GM12878 (cell line): Measurements from ENCODE around the gene HMGXB4. TPM values are rescaled to one million over a fixed set of nuclear protein-coding genes. Genes with fewer than 3 reads are reported as not detected.

ENCODE experiments used
- ATAC-seq: fragments of 200-7000 bp; cut with Tn5 transposase; 3 replicates; pipeline ENCODE4 v1.9.1; 2020; ENCODE audit warnings: mild to moderate bottlenecking, moderate library complexity
- BruUV-seq: library from RNA; stranded (reverse); fragments of 400-500 nt; replicated peaks from 2 replicates; lab custom pipeline; 2021; lab: Mats Ljungman, UMichigan
- CTCF ChIA-PET: fragments of 300-600 bp; sonication (Branson Sonifier 250); formaldehyde crosslinking; extraction: SDS; loops from one replicate; lab custom pipeline; 2021; ENCODE audit warnings: inconsistent platforms; lab: Yijun Ruan, JAX
- POLR2A ChIA-PET: fragments of 350-600 bp; formaldehyde crosslinking; extraction: SDS; loops from one replicate; lab custom pipeline; 2021; ENCODE audit warnings: inconsistent platforms; lab: Charles Lee
- RAD21 ChIA-PET: fragments of 300-600 bp; sonication (Branson Sonifier 250); formaldehyde crosslinking; loops from one replicate; lab custom pipeline; 2023; ENCODE audit warnings: antibody characterized with exemption; ENCODE audit not compliant: unreplicated experiment; lab: Charles Lee
- SMC1A ChIA-PET: fragments of 300-600 bp; sonication (Branson Sonifier 250); formaldehyde crosslinking; loops from one replicate; lab custom pipeline; 2023; ENCODE audit not compliant: unreplicated experiment, uncharacterized antibody; lab: Charles Lee
- DNase-seq: peaks from one replicate; pipeline ENCODE4 v3.0.0-alpha.2; 2011; ENCODE audit warnings: low read depth, low spot score
- FAIRE-seq: peaks from 3 replicates; lab custom pipeline; 2011; peaks lifted over from hg19 to GRCh38; lab: Jason Lieb, UNC
- H2AFZ ChIP-seq: 2 replicates; pipeline ENCODE4 v1.6.0; 2011; ENCODE audit warnings: low read depth, low read length, control low read depth; ENCODE audit not compliant: control insufficient read depth
- H3K27ac ChIP-seq: 2 replicates; pipeline ENCODE4 v1.5.1; 2011; ENCODE audit warnings: control low read depth; ENCODE audit not compliant: control insufficient read depth, insufficient read depth
- H3K27me3 ChIP-seq, 2 experiments: replicated peaks in 1 of 2; 2 replicates each; pipeline versions ENCODE4 v1.6.0 to v1.6.1; 2011; ENCODE audit warnings: low read length in 1 of 2; ENCODE audit not compliant: control insufficient read depth in 2 of 2, insufficient read depth in 2 of 2
- H3K36me3 ChIP-seq, 2 experiments: 2 replicates each; pipeline ENCODE4 v1.5.1; 2011; ENCODE audit warnings: low read length in 1 of 2; ENCODE audit not compliant: control insufficient read depth in 2 of 2, insufficient read depth in 2 of 2
- H3K4me1 ChIP-seq: 2 replicates; pipeline ENCODE4 v1.6.1; 2011; ENCODE audit warnings: mild to moderate bottlenecking, low read length, moderate library complexity, mixed read lengths; ENCODE audit not compliant: control insufficient read depth, insufficient read depth
- H3K4me2 ChIP-seq: 2 replicates; pipeline ENCODE4 v1.6.0; 2011; ENCODE audit warnings: control low read depth; ENCODE audit not compliant: control insufficient read depth, insufficient read depth
- H3K4me3 ChIP-seq: fragments of 200-600 bp; sonication (generic); 2 replicates; pipeline ENCODE4 v1.5.1; 2016
- H3K79me2 ChIP-seq: 2 replicates; pipeline ENCODE4 v1.6.0; 2011; ENCODE audit warnings: low read length; ENCODE audit not compliant: control insufficient read depth, insufficient read depth
- H3K9ac ChIP-seq: 2 replicates; pipeline ENCODE4 v1.8.0; 2011; ENCODE audit warnings: low read length, control low read depth, mixed read lengths; ENCODE audit not compliant: control insufficient read depth, insufficient read depth
- H3K9me3 ChIP-seq: replicated peaks from 3 replicates; pipeline ENCODE4 v1.5.1; 2011; ENCODE audit warnings: mild to moderate bottlenecking, low read length; ENCODE audit not compliant: control insufficient read depth, insufficient read depth
- H4K20me1 ChIP-seq: 2 replicates; pipeline ENCODE4 v1.6.0; 2011; ENCODE audit not compliant: control insufficient read depth, insufficient read depth
- BMI1 ChIP-seq: fragments of 450-650 bp; IDR thresholded peaks from 2 replicates; pipeline ENCODE4 v1.6.1; 2016; ENCODE audit warnings: mild to moderate bottlenecking, moderate library complexity, borderline replicate concordance
- ESRRA ChIP-seq: IDR thresholded peaks from 2 replicates; pipeline ENCODE4 v1.6.1; 2012; ENCODE audit warnings: mild to moderate bottlenecking, low read length, improper control_type of control experiment
- MEF2B ChIP-seq: fragments of 450-650 bp; IDR thresholded peaks from 2 replicates; pipeline ENCODE4 v1.6.1; 2018; ENCODE audit warnings: mild to moderate bottlenecking, moderate library complexity; ENCODE audit not compliant: partially characterized antibody, poor library complexity, severe bottlenecking
- MTA3 ChIP-seq: IDR thresholded peaks from 2 replicates; pipeline ENCODE4 v1.6.1; 2012; ENCODE audit warnings: low read length, inconsistent platforms, borderline replicate concordance
- NR2F1 ChIP-seq: fragments of 450-650 bp; conservative IDR thresholded peaks from 2 replicates; pipeline ENCODE4 v1.6.1; 2017; ENCODE audit warnings: mild to moderate bottlenecking
- PAX5 ChIP-seq: IDR thresholded peaks from 2 replicates; pipeline ENCODE4 v1.6.1; 2011; ENCODE audit warnings: low read depth, low read length, borderline replicate concordance
- RCOR1 ChIP-seq: conservative IDR thresholded peaks from 2 replicates; pipeline ENCODE4 v1.6.1; 2012; ENCODE audit warnings: low read depth, low read length, improper control_type of control experiment
- SIN3A ChIP-seq: IDR thresholded peaks from 2 replicates; pipeline ENCODE4 v1.6.1; 2012; ENCODE audit warnings: low read depth, low read length, improper control_type of control experiment
- SREBF2 ChIP-seq: IDR thresholded peaks from 2 replicates; pipeline ENCODE4 v1.6.1; 2012; ENCODE audit warnings: mild to moderate bottlenecking, low read length
- WRNIP1 ChIP-seq: IDR thresholded peaks from 2 replicates; pipeline ENCODE4 v1.6.1; 2011; ENCODE audit warnings: low read depth, low read length, improper control_type of control experiment, borderline replicate concordance
- ZBED1 ChIP-seq: IDR thresholded peaks from 2 replicates; pipeline ENCODE4 v1.6.1; 2016; ENCODE audit warnings: borderline replicate concordance
- ZNF384 ChIP-seq: IDR thresholded peaks from 2 replicates; pipeline ENCODE4 v1.6.1; 2012; ENCODE audit warnings: low read depth, mild to moderate bottlenecking, low read length, improper control_type of control experiment, borderline replicate concordance
- WGBS: methylation state at CpG from one replicate; pipeline ENCODE4 v1.1.6; 2016; ENCODE audit warnings: low lambda C conversion rate; ENCODE audit not compliant: insufficient replicate concordance, insufficient coverage; ENCODE audit errors: missing lambda C conversion rate; 5-methylcytosine and 5-hydroxymethylcytosine counted together
- in situ Hi-C: fragments of 300-500 bp; cut with MboI; formaldehyde crosslinking; loops from 9 replicates; pipeline ENCODE4 v1.14.3; 2018; ENCODE audit warnings: mixed read lengths
- intact Hi-C: fragments of 100-400 bp; cut with micrococcal nuclease; formaldehyde crosslinking; loops from one replicate; pipeline ENCODE4 v1.14.2; 2022; ENCODE audit not compliant: unreplicated experiment
- polyA plus RNA-seq, 11 experiments: library from polyadenylated mRNA; depleted of rRNA in 4 of 11; unstranded in 6 of 11; stranded (reverse) in 5 of 11; fragments of >200 nt; fragmentation: Nextera tagmentation in 4 of 11; fragmentation: Illumina TruSeq in 1 of 11; extraction: Ambion mirVana in 4 of 11; extraction: Trizol in 1 of 11; gene quantifications; 1 replicate in 1 of 11; 2 replicates in 10 of 11; pipeline versions ENCODE4 v1.2.1 to v1.2.3, GENCODE V29; 2011 to 2016; ENCODE audit warnings: inconsistent platforms in 2 of 11, missing spikeins in 2 of 11, low read depth in 1 of 11
- total RNA-seq, 4 experiments: library from RNA; depleted of rRNA in 3 of 4; stranded (reverse); fragments of >200 nt in 3 of 4; fragmentation: Illumina TruSeq in 1 of 4; extraction: Trizol in 1 of 4; gene quantifications; 2 replicates each; pipeline versions ENCODE4 v1.2.1 to v1.2.3, GENCODE V29; 2013 to 2021
- TF ChIP-seq, protein P1 (sequence below): IDR thresholded peaks from 2 replicates; pipeline ENCODE4 v1.6.1; 2011; ENCODE audit warnings: mild to moderate bottlenecking, low read depth, low read length, moderate library complexity; ENCODE audit not compliant: insufficient replicate concordance
- TF ChIP-seq, protein P2 (sequence below): IDR thresholded peaks from 2 replicates; pipeline ENCODE4 v1.6.1; 2011; ENCODE audit warnings: borderline replicate concordance, low read depth, mild to moderate bottlenecking, moderate library complexity, mixed read lengths, low read length; ENCODE audit not compliant: insufficient read depth; ENCODE audit errors: extremely low read length
- TF ChIP-seq, protein P3 (sequence below): fragments of 450-650 bp; conservative IDR thresholded peaks from 2 replicates; pipeline ENCODE4 v1.6.1; 2017; ENCODE audit warnings: mild to moderate bottlenecking, moderate library complexity
- TF ChIP-seq, protein P4 (sequence below): IDR thresholded peaks from 2 replicates; pipeline ENCODE4 v1.6.1; 2012; ENCODE audit warnings: low read depth, low read length, improper control_type of control experiment

HMGXB4 gene
- total and polyA plus RNA-seq, 10 of the 15 experiments (the other 5 are each of a cell fraction or from before 2014, with no cell fraction given), result 15.5 to 44.5 (median 24.9) TPM

DNA sequence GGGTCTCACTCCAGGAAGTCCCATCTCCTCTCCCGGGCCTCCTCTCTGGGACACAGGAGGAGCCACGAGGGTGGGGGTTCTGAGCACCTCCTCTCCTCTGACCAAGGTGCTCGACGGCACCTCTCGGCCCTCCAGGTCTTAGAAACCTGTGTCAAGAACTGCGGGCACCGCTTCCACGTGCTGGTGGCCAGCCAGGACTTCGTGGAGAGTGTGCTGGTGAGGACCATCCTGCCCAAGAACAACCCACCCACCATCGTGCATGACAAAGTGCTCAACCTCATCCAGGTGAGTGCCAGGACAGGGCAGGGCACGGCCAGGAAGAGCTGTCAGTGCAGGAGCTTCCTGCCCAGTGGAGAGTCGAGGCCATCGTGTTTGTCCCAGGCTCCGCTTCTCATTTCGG, 65.6 kb downstream of the HMGXB4 start:
- POLR2A ChIA-PET, result no interaction called here
- FAIRE-seq, result no peak

More for the DNA sequence above, 65.6 kb downstream of the HMGXB4 start:
- BruUV-seq, result no TSS peak
- Histone ChIP-seq H3K9ac (no peak overlapping the region), H3K4me2 (no peak overlapping the region), H2AFZ (no peak overlapping the region), H4K20me1 (no peaks in the 10 kb centered on the region), H3K27ac (no peak overlapping the region), H3K79me2 (no peaks in the 10 kb centered on the region), H3K9me3 (no peaks in the 10 kb centered on the region), H3K27me3 (no peaks in the 10 kb centered on the region), H3K36me3 (peaks cover 0 to 31% of the 10 kb centered on the region in 2 experiments; a peak in 3 of 4 replicates), H3K4me1 (no peaks in the 10 kb centered on the region), H3K4me3 (no peak overlapping the region)
- ChIA-PET SMC1A (no interaction called here), CTCF (no interaction called here), RAD21 (no interaction called here)
- intact Hi-C loops (no loop called here), in situ Hi-C loops (no loop called here)
- DNase-seq (no peak), ATAC-seq (no peak)
- TF ChIP-seq ZBED1 (no peak), BMI1 (no peak), MEF2B (no peak), ESRRA (no peak), MTA3 (no peak), RCOR1 (no peak), WRNIP1 (no peak), PAX5 (no peak), ZNF384 (no peak), SIN3A (no peak), NR2F1 (no peak), SREBF2 (no peak)
- TF ChIP-seq, protein P1, sequence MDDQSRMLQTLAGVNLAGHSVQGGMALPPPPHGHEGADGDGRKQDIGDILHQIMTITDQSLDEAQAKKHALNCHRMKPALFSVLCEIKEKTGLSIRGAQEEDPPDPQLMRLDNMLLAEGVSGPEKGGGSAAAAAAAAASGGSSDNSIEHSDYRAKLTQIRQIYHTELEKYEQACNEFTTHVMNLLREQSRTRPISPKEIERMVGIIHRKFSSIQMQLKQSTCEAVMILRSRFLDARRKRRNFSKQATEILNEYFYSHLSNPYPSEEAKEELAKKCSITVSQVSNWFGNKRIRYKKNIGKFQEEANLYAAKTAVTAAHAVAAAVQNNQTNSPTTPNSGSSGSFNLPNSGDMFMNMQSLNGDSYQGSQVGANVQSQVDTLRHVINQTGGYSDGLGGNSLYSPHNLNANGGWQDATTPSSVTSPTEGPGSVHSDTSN, result no peak
- TF ChIP-seq, protein P2, sequence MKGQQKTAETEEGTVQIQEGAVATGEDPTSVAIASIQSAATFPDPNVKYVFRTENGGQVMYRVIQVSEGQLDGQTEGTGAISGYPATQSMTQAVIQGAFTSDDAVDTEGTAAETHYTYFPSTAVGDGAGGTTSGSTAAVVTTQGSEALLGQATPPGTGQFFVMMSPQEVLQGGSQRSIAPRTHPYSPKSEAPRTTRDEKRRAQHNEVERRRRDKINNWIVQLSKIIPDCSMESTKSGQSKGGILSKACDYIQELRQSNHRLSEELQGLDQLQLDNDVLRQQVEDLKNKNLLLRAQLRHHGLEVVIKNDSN, result no peak
- TF ChIP-seq, protein P3, sequence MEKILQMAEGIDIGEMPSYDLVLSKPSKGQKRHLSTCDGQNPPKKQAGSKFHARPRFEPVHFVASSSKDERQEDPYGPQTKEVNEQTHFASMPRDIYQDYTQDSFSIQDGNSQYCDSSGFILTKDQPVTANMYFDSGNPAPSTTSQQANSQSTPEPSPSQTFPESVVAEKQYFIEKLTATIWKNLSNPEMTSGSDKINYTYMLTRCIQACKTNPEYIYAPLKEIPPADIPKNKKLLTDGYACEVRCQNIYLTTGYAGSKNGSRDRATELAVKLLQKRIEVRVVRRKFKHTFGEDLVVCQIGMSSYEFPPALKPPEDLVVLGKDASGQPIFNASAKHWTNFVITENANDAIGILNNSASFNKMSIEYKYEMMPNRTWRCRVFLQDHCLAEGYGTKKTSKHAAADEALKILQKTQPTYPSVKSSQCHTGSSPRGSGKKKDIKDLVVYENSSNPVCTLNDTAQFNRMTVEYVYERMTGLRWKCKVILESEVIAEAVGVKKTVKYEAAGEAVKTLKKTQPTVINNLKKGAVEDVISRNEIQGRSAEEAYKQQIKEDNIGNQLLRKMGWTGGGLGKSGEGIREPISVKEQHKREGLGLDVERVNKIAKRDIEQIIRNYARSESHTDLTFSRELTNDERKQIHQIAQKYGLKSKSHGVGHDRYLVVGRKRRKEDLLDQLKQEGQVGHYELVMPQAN, result no peak
- TF ChIP-seq, protein P4, sequence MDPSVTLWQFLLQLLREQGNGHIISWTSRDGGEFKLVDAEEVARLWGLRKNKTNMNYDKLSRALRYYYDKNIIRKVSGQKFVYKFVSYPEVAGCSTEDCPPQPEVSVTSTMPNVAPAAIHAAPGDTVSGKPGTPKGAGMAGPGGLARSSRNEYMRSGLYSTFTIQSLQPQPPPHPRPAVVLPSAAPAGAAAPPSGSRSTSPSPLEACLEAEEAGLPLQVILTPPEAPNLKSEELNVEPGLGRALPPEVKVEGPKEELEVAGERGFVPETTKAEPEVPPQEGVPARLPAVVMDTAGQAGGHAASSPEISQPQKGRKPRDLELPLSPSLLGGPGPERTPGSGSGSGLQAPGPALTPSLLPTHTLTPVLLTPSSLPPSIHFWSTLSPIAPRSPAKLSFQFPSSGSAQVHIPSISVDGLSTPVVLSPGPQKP, result no peak
- 69% methylated on average over 15 of the region's 15 CpGs for WGBS
